ENCODE measurements around the gene ASXL1.

GRCh38 chr20:32468860-32469259 is 110.7 kb downstream of the ASXL1 start:
- no peak for TF ChIP-seq POLR2AphosphoS5 (IDR thresholded peaks at IDR 0.05; ENCODE audit: borderline replicate concordance, low read depth, low read length)
- TF ChIP-seq EZH2 (IDR thresholded peaks at IDR 0.05) = no peak
- no peak for TF ChIP-seq FOXP2 (optimal IDR thresholded peaks at IDR 0.05; ENCODE audit: control extremely low read depth, extremely low read length, insufficient read depth)
